ENCODE measurements around the gene TSR1.
A peak's percentile ranks its signal among the peaks of the same experiment; 100 is the strongest.

TSR1 gene

GRCh38 chr17:2336215-2336851 lies at the start of gene TSR1:
TSR1 (minus strand) TSS chr17:2336457; CDS start chr17:2336427, 30 bp downstream.
- FAIRE-seq = peak; percentile 80

GRCh38 chr17:2385240-2386210 lies 49.3 kb upstream of the TSR1 start:
- FAIRE-seq = no peak

GRCh38 chr17:2384439-2385127 lies 48.3 kb upstream of the TSR1 start:
- FAIRE-seq = no peak

GRCh38 chr17:2383628-2384167 lies 47.4 kb upstream of the TSR1 start:
- FAIRE-seq = no peak

- FAIRE-seq = no peak
Measured at GRCh38 chr17:2380950-2381649, 44.8 kb upstream of the TSR1 start.

GRCh38 chr17:2380226-2380922 lies 44.1 kb upstream of the TSR1 start:
- FAIRE-seq = no peak

- no peak for FAIRE-seq
Measured at GRCh38 chr17:2379489-2380225, 43.4 kb upstream of the TSR1 start.

- FAIRE-seq = no peak
Measured at GRCh38 chr17:2378905-2379304, 42.6 kb upstream of the TSR1 start.

- no peak for FAIRE-seq
Measured at GRCh38 chr17:2377659-2378058, 41.4 kb upstream of the TSR1 start.

GRCh38 chr17:2376107-2376506 lies 39.9 kb upstream of the TSR1 start:
- no peak for FAIRE-seq

- no peak for FAIRE-seq
Measured at GRCh38 chr17:2375406-2375805, 39.1 kb upstream of the TSR1 start.

GRCh38 chr17:2374549-2375285 lies 38.5 kb upstream of the TSR1 start:
- no peak for FAIRE-seq

GRCh38 chr17:2373179-2373578 lies 36.9 kb upstream of the TSR1 start:
- FAIRE-seq = no peak

- FAIRE-seq = no peak
Measured at GRCh38 chr17:2372681-2373080, 36.4 kb upstream of the TSR1 start.

- no peak for FAIRE-seq
Measured at GRCh38 chr17:2372180-2372579, 35.9 kb upstream of the TSR1 start.

GRCh38 chr17:2371183-2372130 lies 35.2 kb upstream of the TSR1 start:
- FAIRE-seq = no peak

GRCh38 chr17:2370211-2370589 lies 33.9 kb upstream of the TSR1 start:
- FAIRE-seq = no peak

- FAIRE-seq = no peak
Measured at GRCh38 chr17:2369551-2370210, 33.4 kb upstream of the TSR1 start.

- no peak for FAIRE-seq
Measured at GRCh38 chr17:2369039-2369438, 32.8 kb upstream of the TSR1 start.

Data from endometrium (tissue), 2 donors.